Brain microvascular endothelial cell (primary cell): ENCODE data around the gene POLR3E.

ENCODE experiments used
- DNase-seq: peaks from one replicate; pipeline ENCODE4 v3.0.0-alpha.2; 2020
- H3K27ac ChIP-seq: fragments of 250-450 bp; sonication (Bioruptor Pico); 2 replicates; pipeline ENCODE4 v1.5.1; 2020; ENCODE audit warnings: mild to moderate bottlenecking, moderate library complexity
- H3K27me3 ChIP-seq: fragments of 250-450 bp; sonication (Bioruptor Pico); replicated peaks from 2 replicates; pipeline ENCODE4 v1.5.1; 2020; ENCODE audit warnings: mild to moderate bottlenecking
- H3K36me3 ChIP-seq: fragments of 250-450 bp; sonication (Bioruptor Pico); replicated peaks from 2 replicates; pipeline ENCODE4 v1.5.1; 2020; ENCODE audit warnings: mild to moderate bottlenecking
- H3K4me3 ChIP-seq: 2 replicates; pipeline ENCODE4 v1.5.1; 2011; ENCODE audit warnings: low read depth, mild to moderate bottlenecking, control low read depth, low read length, moderate library complexity
- CTCF ChIP-seq: IDR thresholded peaks from 2 replicates; pipeline ENCODE4 v1.5.1; 2011; ENCODE audit warnings: low read depth, mild to moderate bottlenecking, moderate library complexity, low read length, control low read depth, inconsistent platforms; ENCODE audit errors: missing control alignments
- in situ Hi-C: cut with HindIII; loops from 2 replicates; pipeline ENCODE4 v1.10.0; 2017; ENCODE audit warnings: low sequenced_read_pairs, low pct_ligation_motif_present

The POLR3E gene

GRCh38 chr16:22322021-22322471 lies 24.8 kb downstream of the POLR3E start:
- peaks cover 41% of the 10 kb centered on the region for H3K36me3 ChIP-seq
- H3K4me3 ChIP-seq, result no peak overlapping the region
- DNase-seq, result no peak
- H3K27me3 ChIP-seq, result no peaks in the 10 kb centered on the region
- H3K27ac ChIP-seq, result no peak overlapping the region
- in situ Hi-C loops, result no loop called here
- no peak for TF ChIP-seq CTCF

DNA sequence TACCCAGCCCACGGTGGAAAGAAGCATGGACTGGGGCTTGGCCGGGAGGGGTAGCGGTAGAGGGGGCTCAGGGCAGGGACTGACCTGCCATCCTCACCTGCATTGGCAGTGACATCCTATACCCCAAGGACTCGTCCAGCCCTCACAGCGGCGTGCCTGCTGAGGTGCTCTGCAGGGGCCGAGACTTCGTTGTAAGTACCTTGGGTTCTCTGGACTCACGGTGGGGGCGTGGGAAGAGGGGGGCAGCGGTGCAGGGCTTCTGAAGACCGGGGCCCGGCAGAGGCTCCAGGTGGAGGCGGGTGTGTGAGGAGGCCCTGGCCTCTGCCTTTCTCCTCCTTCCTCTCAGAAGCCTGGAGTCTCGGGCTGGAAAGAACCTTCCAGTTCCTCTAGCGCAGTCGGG lies 25.5 kb downstream of the POLR3E start:
- in situ Hi-C loops, result no loop called here
- TF ChIP-seq CTCF, result no peak
- H3K27ac ChIP-seq, result no peak overlapping the region
- no peaks in the 10 kb centered on the region for H3K27me3 ChIP-seq
- DNase-seq, result no peak
- H3K36me3 ChIP-seq, result peaks cover 45% of the 10 kb centered on the region
- H3K4me3 ChIP-seq, result no peak overlapping the region

GRCh38 chr16:22323173-22323958 lies 26.2 kb downstream of the POLR3E start:
- H3K27me3 ChIP-seq, result no peaks in the 10 kb centered on the region
- in situ Hi-C loops, result no loop called here
- no peak overlapping the region for H3K27ac ChIP-seq
- H3K36me3 ChIP-seq, result peaks cover 48% of the 10 kb centered on the region
- no peak for TF ChIP-seq CTCF
- no peak for DNase-seq
- H3K4me3 ChIP-seq, result no peak overlapping the region

DNA sequence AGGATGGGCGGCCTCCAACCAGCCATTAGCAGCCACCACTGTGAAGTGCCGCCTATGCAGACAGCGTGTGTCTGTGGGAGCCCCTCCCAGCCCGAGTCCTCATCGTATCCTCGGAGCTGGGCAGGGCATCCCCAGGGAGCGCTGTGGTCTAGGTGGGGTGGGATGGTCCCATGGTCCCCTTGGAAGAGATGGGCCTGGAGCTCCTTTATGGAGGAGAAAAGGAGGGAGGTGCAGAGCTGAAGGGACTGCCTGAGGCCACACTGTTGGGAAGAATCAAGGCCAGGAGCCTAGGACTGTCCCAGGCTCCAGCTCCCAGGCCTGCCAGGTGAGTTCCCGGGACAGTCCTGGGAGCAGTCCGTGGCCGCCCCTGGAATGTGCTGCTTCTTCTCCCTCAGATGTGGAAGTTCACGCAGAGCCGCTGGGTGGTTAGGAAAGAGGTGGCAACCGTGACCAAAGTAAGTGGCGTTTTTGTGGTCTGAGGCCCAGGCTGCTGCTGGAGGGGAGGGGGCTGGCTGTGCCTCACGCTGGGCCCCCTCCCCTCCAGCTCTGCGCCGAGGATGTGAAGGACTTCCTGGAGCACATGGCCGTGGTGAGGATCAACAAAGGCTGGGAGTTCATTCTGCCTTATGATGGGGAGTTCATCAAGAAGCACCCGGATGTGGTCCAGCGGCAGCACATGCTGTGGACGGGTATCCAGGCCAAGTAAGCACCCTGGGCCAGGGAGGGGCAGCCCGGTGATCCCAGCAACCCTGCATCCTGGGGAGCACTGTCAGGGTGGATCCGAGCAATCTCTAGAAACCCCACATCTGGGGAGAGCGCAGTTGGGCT lies 27.0 kb downstream of the POLR3E start:
- TF ChIP-seq CTCF, result no peak
- in situ Hi-C loops, result no loop called here
- no peak for DNase-seq
- peaks cover 51% of the 10 kb centered on the region for H3K36me3 ChIP-seq
- H3K27ac ChIP-seq, result no peak overlapping the region
- no peak overlapping the region for H3K4me3 ChIP-seq
- H3K27me3 ChIP-seq, result no peaks in the 10 kb centered on the region

- no peak for TF ChIP-seq CTCF
- Histone ChIP-seq H3K4me3 (no peak overlapping the region), H3K36me3 (peaks cover 51% of the 10 kb centered on the region), H3K27me3 (no peaks in the 10 kb centered on the region), H3K27ac (no peak overlapping the region)
- in situ Hi-C loops, result no loop called here
- DNase-seq, result no peak
Measured at GRCh38 chr16:22324787-22325597, 27.8 kb downstream of the POLR3E start.
